Islet of Langerhans (tissue), 1 donor: ENCODE results near the gene FGF1.

Experiments
- FAIRE-seq: peaks from one replicate; lab custom pipeline; 2011; peaks lifted over from hg19 to GRCh38; lab: Jason Lieb, UNC

The FGF1 gene

DNA sequence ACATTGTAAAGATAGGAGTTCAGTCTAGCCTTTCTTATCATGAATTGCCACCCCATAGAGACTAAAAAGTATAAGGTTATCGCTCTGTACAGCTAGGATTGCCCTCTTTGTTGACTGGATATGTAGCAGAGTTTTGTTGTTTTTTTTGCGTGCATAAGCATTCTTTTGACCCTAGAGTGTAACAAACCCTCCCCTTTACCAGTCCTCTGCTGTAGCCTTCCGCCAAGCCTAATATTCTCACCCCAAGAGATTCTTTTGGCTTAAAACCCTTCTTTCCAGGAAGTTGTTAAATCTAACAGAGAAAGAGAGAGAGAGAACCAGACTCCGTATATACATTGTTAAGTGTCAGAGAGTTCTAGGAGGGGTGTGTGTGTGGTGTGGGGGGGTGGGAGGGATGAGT lies 113.9 kb downstream of the FGF1 start:
- no peak for FAIRE-seq

DNA sequence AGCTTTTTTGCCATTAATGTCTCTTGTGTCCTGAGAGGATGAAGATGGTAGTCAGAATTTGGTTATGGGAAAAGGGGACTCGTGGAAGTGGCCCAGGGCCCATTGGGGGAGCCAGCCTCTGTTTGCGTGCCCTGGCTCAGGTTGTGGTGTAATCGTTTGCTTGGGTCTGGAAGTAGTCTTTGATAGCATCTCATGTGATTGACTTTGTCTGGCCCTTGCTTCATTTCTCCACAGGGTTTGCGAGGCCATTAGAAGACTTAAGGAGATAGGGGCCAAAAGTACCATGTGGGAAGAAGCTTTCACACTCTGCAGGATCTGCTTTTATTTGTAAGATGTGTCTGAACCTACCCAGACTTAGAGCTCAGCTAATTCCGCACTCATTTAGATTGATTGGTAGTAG lies 114.5 kb downstream of the FGF1 start:
- FAIRE-seq: no peak

DNA sequence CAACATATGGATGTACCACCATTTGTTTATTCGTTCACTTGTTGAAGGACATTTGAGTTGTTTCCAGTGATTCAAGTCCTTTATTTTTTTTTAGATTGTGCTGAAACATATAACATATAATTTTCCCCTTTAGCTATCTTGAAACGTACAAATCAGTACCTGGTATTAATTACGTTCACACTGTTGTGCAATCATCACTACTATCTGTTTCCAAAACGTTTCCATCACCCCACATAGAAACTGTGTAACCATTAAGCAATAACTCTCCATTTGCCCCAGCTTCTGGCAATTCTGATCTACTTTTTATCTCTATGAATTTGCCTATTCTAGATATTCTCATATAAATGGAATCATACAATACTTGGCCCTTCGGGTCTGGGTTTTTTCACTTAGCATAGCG lies 116.0 kb downstream of the FGF1 start:
- FAIRE-seq: no peak

DNA sequence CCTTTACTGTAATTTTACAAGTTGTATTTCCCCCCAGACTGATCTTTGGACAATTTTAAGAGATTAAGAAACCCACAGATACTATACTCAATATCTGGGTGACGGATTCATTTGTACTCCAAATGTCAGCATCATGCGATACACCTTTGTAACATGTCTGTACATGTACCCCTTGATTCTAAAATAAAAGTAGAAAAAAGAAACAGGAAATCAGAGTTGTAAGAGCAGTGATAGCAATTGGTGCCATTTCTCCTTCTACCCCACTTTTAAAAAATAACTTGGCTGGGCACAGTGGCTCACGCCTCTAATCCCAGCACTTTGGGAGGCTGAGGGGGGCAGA lies 116.9 kb downstream of the FGF1 start:
- no peak for FAIRE-seq

DNA sequence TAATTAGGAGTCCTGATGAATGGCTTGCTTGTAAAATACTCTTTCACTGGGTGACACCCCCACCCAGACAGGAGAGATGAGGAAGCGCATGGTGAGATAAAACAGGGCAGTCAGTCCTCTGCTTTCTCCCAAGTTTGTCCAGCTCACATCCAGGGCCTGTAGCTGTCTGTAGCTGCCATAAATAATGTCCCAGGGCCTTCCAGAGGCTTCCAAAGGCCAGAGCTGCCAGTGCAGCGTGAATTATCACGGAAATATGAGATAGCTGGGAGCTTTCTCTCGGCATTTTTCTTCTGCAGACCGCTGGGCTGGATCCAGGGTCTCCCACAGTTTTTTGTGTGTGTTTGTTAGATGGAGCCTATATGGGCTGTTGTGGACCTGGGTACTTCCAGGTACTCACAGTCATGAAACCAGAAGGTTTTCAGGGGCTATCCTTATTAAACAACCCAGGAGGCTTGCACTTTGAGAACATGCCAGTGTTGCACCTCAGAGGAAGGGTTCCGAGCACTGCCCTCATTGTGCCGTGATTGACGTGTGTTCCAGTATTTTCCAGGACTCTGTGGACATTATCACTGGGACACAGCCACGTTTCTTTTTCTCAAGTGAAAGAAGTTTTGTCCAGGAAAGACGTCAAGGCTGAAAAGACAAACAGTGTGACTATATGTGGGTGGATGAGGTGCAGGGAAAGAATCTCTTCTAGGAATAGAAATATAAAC lies 117.5 kb downstream of the FGF1 start:
- FAIRE-seq: no peak

DNA sequence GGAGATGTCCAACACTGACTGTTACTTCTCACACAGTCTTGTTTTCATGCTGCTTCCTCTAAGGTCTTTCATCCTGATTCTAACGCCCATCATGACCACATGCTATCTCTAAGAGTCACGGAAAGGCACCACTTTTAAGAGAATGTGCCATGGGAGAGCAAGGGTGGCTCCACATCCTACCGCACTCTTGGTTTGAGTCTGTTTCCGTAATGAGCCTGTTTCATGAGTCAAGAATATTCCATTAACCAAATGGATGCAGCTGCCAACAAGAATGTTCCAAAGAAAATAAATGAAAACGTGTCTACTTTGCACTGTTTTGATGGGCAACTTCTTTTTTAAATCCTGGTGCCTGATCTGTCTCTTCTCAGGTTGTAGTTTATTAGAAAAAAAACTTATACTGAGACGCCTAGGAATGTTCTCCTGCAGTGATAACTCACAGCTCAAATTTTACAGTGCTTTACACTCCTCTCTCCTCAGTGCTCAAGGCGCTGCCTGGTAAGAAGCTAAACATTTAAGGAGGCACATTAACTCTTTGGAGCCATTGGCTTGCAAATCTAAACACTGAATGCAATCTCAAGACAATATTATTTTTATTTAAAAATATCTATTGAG lies 124.3 kb downstream of the FGF1 start:
- FAIRE-seq: no peak

DNA sequence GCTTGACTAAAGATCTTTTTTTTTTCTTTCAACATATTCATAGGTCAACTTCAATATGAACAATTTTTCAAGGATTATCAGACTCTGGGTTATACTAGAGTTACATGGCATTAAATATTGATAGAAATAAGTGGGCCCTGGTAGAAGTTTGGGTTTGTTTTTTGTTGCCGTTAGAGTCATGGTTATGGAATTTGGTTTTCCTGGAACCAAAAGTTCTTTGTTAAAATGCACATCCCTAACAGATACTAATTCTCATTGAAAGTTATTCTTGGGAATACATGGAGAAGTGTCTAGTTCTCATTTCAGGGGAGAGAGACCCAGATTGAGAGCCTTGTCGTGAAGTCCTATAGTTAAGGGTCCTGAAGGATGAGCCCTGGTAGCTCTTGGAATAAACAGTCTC lies 124.9 kb downstream of the FGF1 start:
- FAIRE-seq: no peak

DNA sequence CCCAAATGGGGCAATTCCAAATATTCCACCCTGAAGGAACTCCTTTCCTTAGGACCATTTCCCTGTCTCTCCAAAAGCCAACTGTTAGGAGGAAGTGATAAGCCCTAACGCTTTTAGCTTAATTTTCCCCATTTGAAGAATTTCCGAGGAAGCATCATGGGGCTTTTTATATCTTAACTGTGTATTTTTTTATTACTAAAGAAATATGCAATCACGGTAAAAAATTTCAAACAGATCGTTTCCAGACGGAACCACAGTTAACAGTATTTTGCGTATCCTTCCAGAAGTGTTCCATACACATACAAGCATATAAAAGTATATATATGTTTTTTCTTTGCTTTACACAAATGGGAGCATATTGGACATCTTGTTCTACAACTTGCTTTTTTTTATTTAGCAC lies 133.8 kb downstream of the FGF1 start:
- no peak for FAIRE-seq

DNA sequence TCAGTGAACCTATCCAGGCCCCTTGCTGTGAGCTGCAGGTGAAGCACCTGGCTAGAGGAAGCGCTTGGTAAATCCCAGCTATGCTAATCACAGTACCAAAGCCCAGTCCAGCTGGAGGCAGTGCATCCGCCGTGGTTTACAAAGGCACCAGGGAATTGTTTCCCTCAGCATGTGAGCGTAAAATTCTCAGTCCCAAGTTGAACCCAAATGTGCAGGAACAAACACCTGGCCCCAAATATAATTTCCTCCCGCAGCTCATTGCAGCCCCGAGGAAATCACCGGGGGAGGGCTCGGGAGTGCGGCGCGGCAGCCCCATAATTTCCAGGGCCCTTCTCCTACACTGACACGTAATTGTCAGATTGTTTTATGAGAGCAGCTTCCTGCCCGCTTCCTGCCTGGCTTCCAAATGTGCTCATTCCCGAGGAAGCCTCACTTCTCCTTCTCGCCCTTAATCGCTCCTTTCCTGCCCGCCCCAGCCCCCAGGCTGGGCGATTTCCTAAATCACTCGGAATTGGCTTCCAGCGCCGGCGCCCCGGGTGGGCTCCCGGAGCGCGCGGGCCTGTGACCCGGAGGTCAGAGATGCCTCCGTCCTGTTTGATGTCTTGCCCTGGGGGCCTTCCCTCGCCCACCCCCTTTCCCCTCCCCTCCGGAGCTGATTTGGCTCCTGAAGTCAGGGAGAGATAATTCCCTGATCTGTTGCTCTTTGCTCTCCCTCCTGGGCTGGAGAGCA lies 134.4 kb downstream of the FGF1 start:
- no peak for FAIRE-seq

DNA sequence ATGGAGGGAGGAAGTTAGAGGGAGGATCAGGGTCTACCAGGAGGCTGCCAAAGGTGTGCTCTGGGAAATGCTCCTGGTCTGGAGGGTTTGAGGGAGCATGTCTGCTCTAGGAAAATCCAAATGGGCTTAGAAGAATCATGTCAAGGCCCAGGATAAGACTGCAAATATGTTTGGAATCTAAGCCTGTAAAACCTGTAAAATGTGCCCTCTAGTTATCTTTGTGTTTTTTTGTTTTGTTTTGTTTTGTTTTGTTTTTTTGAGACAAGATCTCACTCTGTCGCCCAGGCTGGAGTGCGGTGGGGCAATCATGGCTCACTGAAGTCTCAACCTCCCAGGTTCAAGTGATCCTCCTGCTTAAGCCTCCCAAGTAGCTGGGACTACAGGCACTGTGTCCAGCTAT lies 135.4 kb downstream of the FGF1 start:
- no peak for FAIRE-seq

DNA sequence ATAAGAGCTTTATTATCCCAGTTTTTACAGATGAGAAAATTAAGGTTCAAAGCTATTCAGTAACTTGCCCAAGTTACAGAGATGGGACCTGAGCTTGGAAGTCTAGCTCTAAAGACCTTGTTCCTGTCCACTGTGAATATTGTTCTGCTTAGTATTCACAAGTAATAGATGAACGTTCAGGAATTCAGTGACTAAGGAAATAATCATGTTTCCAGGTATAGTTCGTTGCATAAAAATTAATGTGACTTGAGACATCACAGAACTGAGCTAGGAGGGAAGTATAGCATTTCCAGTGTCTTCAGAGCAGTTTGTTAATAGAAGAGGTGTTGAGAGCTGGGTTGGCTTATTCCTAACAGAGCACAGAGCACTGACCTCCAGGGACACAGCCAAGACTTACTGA lies 136.1 kb downstream of the FGF1 start:
- FAIRE-seq: no peak

DNA sequence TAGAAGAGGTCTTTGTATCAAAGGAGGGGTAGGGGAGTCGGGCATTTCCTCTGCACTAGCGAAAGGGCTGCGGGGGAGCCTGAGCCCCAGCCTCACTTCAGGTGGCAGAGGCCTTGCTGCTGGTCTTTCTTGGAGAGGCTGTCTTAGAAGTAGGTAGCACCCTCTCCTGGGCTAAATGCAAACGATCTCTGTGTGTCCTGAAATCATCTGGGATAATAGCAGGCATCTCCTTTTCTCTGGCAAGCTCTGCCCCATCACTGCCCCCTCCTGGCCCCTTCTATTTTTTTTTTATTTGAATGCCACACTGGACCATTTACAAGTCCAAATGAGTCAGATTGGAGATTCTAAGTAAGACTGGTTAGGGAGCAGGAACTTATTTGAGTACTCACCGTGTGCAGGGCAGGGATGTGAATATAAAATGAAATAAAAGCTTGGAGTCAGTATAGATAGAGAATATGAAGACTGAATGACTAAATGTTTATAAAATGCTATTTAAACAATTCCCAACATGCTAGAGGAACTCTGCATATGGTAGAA lies 137.1 kb downstream of the FGF1 start:
- FAIRE-seq: peak; percentile 9

DNA sequence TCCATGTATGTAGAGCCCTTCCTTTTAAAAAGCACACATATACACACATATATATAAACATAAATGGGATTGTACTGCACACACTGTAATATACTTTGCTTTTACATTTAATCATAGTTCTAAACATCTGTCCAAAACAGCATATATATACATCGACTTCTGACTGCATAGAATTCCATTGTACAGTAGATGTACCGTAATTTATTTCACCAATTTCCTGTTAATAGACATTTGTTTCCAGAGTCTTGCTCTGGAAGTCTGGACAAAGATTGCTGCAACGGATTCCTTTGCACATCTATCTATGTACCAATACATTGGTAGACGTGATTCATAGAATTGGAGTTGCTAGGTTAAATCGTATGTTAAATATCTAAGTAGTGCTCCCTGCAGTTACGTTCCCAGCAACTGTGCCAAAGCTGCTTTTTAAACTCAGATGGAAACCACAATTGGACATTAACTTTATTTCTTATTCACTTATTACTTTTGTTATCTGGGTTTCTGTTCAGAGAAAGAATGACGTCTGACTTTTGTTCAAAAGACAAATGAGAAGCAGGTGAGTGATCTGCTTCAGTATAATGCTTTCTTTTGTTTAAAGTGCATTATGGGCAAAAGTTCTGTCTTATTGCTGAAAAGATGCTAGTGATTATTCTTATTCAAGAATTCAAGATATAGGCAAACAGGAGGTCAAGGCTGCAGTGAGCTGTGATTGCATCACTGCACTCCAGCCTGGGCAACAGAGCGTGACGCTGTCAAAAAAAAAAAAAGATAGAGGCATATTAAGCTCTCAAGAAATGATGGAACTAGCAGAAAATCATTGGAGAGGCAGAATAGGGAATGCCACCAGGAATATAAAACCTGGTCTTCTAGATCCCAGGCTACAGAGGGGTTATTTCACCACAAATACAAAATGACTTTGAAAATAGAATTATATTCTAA lies 138.2 kb downstream of the FGF1 start:
- no peak for FAIRE-seq

DNA sequence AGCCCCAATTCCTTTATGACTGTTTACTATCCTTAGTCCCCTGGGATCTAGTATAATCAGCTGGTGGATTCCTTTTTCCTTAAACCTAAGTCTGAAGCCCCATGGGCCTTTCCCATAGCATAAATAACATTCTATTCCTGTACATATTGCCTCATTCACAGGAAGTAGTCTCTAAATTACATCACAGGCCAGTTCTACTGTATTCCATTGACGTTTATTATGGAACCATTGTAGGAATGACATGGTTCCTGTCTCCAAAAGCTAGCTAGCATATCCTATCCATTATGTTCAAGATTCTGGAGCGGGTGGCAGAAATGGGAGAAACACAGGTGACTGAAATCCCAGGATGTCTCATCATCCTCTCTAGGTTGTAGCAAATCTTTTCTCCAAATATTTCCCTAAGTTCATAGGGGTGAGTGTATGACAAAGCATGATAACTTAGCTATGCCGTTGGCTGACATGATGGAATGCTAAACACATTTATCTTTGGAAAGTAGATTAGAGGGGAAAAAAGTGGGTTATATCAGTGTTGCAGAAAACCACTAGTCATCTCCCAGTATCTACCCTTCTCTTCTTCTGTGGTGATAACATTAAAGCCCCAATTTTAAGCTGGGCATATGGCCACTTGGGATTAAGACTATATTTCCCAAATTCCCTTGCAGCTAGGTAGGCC lies 140.1 kb downstream of the FGF1 start:
- FAIRE-seq: no peak

DNA sequence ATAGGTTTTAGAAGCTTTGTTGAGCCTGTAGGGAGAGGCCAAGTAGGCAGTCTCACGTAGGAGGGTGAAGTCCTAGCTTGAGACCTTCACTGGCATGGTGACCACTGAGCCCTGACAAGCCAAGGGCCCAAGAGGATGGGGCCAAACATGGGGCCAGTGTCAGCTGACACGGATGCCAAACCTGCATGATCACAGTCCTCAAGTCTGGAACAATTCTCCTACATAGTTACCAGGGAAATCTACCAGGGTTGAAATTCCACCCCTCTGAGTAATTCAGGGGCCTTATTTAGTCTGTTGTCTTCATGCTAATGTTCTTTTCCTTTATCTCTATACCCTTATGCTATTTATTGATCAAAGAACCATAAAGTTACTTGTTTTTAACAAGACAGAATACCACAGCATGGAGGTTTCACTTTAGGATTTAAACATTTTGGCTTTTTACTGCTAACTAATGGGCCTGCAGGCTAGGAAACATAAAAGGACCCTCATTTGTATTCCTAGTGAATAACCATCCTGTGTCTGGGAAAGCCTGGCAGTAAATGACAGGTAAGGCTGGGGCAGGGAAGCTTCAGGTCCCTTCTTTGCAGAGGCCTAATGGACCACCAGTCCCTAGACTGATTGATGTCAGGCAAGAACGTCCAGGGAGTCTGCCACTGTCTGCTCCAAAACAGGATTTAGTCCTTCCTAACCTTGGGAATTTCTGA lies 140.8 kb downstream of the FGF1 start:
- no peak for FAIRE-seq

DNA sequence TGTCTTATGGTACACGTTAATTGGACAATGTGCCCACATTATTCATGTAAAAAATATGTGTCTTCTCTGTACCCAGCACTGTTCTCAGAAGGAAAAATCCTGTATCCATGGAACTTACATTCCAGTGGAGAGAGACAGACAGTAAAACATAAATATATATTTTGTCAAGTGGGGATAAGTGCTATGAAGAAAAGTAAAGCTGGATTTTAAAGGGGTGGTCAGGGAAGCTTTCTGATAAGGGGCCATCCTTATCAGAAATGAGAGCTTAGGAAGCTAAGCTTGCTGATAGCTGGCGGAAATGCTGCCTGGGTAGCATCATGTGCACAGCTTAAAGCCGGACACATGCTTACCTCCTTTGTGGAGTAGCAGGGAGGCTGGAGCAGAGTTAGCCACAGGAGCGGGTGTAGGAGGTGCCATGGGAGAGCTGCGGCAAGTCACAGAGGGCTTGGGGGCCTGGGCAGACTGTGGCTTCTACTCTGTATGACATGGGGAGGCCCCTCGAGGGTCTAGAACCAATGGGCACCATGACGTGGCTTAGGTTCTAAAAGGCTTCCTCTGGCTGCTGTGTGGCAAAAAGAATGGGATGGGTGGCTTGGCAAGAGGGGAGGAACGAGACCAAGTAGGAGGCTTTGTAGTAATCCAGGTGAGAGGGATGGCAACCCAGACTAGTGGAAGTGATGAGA lies 141.7 kb downstream of the FGF1 start:
- no peak for FAIRE-seq

DNA sequence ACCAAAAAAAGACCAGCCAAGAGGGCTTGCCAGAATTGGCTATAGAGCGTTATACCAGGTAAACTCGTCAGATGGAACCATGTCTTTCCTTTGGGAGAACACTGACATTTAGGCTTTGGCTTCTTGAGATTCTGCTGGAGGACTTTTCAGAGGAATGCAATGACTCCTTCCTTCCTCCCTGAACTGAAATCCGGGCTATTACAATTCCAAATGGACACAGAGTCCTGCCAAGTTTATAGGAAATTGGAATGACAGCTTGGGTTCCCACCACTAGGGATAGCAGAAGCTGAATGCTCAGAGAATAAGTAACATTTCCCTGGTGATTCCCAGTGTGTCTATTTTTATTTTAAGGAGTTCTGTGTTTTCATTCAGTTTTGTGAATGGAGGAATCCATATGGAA lies 143.0 kb downstream of the FGF1 start:
- no peak for FAIRE-seq
